ENCODE measurements around the gene CHD5. TPM values are rescaled to one million over a fixed set of nuclear protein-coding genes. Genes with fewer than 3 reads are reported as not detected.

The CHD5 gene
- total and polyA plus RNA-seq, 12 donors, result 0.01 to 0.78 (median 0.17) TPM

DNA sequence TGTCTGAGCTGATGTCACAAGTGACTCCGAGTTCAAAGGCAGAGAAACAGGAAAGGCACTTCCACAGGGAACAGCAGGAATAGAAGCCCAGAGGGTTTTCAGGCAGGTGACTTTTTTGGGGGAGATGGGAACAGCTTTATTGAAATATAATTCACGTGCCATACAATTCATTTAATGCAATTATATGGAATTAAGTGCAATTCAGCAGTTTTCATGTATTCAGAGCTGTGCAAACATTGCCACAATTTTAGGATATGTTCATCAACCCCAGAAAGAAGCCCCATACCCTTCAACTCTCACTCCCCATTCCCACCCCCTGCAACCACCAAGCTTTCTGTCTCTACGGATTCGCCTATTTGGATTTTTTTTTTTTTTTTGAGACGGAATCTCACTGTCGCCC, 117.5 kb downstream of the CHD5 start:
- no peaks in the 10 kb centered on the region for H3K27me3 ChIP-seq
- TF ChIP-seq, protein P1, sequence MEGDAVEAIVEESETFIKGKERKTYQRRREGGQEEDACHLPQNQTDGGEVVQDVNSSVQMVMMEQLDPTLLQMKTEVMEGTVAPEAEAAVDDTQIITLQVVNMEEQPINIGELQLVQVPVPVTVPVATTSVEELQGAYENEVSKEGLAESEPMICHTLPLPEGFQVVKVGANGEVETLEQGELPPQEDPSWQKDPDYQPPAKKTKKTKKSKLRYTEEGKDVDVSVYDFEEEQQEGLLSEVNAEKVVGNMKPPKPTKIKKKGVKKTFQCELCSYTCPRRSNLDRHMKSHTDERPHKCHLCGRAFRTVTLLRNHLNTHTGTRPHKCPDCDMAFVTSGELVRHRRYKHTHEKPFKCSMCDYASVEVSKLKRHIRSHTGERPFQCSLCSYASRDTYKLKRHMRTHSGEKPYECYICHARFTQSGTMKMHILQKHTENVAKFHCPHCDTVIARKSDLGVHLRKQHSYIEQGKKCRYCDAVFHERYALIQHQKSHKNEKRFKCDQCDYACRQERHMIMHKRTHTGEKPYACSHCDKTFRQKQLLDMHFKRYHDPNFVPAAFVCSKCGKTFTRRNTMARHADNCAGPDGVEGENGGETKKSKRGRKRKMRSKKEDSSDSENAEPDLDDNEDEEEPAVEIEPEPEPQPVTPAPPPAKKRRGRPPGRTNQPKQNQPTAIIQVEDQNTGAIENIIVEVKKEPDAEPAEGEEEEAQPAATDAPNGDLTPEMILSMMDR (IDR thresholded peaks at IDR 0.05), result no peak
- DNase-seq (no peak), ATAC-seq (no peak)
- WGBS, 2 donors, result 89 to 92% methylated on average over 6 of the region's 6 CpGs
- no peak overlapping the region for H3K27ac ChIP-seq
- peaks cover 0 to 41% (median 0%) of the 10 kb centered on the region in 9 donors for H3K36me3 ChIP-seq
- peaks cover 11 to 60% (median 30%) of the 10 kb centered on the region in 9 donors for H3K4me1 ChIP-seq
- H3K9me3 ChIP-seq, result no peaks in the 10 kb centered on the region
- intact Hi-C loops (cut with DNase I), result no loop called here
- no peak overlapping the region for H3K4me3 ChIP-seq

DNA sequence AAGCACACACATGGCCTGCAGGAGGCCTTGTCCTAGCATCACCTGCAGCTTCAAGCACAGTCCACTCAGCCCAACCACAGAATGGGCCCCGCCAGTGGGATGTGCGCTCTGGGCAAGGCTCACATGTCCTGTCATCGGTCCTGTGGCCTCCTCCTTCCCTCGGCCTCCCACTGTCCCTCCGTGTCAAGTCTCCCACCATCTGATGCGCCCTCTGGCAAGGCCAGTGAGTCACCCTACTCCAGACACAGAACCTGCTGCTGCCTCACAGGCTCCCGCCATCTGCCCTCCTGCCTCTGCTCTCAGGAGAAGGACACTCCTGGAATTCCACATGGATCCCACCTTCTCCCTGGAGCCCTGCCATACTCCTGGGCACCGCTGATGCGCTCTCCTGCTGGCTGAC, 120.3 kb downstream of the CHD5 start:
- H3K4me1 ChIP-seq, result peaks cover 11 to 53% (median 23%) of the 10 kb centered on the region in 9 donors
- no peak overlapping the region for H3K27ac ChIP-seq
- H3K4me3 ChIP-seq, result no peak overlapping the region
- no peak for ATAC-seq
- TF ChIP-seq, protein P1 (IDR thresholded peaks at IDR 0.05), result no peak
- no peak for DNase-seq
- intact Hi-C loops (cut with DNase I), result loop anchor here in 9 of 10 donors (10.0 kb wide), 6 partner anchors 115 to 285 kb away; partner anchors contain the start of genes CHD5 (in 6 of the 9), HES3 (in 1 of the 9), RNF207 (in 1 of the 9) and RPL22 (in 1 of the 9)
- 90 to 91% methylated on average over 9 of the region's 9 CpGs for WGBS, 2 donors
- H3K9me3 ChIP-seq, result no peaks in the 10 kb centered on the region
- no peaks in the 10 kb centered on the region for H3K27me3 ChIP-seq
- H3K36me3 ChIP-seq, result peaks cover 0 to 15% (median 0%) of the 10 kb centered on the region in 9 donors

DNA sequence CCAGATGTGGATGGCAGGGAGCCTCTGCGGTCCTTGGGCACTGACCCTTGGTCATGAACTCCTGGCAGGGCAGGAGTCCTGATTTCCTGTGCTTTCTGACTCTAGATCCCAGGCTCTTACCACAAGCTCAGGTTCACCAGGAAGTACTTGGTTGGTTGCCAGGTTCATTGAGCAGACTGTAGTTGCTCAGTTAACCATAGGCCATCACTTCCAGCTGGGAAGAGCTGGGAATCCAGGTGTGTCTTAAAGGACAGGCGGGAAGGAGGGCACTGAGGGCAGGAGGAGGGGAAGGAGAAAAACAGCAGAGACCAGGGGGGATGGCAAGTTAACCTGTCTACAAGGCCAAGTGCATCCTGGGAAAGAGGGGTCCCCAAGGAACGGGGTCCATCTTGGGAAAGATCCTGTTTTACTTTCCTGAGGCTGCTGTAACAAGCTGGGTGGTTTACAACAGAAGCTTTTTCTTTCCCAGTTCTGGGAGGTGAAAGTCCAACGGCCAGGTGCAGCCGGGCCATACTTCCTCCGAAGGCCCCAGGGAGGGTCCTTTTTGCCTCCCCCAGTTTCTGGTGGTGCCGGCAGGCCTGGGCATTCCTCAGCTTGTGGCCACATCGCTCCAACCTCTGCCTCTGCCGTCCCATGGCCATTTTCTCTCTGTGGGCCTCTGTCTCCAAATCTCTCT, 122.8 kb downstream of the CHD5 start:
- WGBS, 2 donors, result 79 to 81% methylated on average over 9 of the region's 9 CpGs
- H3K4me1 ChIP-seq, result peaks cover 10 to 41% (median 29%) of the 10 kb centered on the region in 9 donors
- peak overlapping the region in 1 of 10 donors; percentile 62 for H3K27ac ChIP-seq
- intact Hi-C loops (cut with DNase I), result loop anchor here in 9 of 10 donors (10.0 kb wide), 6 partner anchors 117 to 287 kb away; partner anchors contain the start of genes CHD5 (in 6 of the 9), HES3 (in 1 of the 9), RNF207 (in 1 of the 9) and RPL22 (in 1 of the 9)
- TF ChIP-seq, protein P1 (IDR thresholded peaks at IDR 0.05), result no peak
- no peak overlapping the region for H3K4me3 ChIP-seq
- no peaks in the 10 kb centered on the region for H3K27me3 ChIP-seq
- H3K36me3 ChIP-seq, result peaks cover 0 to 21% (median 0%) of the 10 kb centered on the region in 9 donors
- DNase-seq, result no peak
- H3K9me3 ChIP-seq, result no peaks in the 10 kb centered on the region
- no peak for ATAC-seq

DNA sequence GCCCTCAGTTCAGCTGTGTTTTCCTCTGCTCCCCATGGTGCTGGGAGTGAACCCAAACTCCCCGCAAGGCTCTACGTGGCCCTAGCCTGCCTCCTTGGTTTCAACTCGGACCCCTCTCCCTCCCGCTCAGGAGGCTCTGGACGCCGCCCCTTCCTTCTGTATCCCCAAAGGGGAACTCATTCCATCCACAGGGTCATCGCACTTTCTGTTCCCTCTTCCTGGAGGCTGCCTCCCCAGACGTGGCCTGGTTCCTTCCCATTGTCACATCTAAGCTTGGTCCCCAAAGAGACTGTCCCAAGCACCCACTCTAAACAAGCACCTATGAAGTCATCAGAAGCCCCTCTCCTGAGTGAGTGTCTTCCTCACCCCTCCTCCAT, 123.6 kb downstream of the CHD5 start:
- Histone ChIP-seq H3K36me3 (peaks cover 0 to 25% (median 0%) of the 10 kb centered on the region in 9 donors), H3K9me3 (no peaks in the 10 kb centered on the region), H3K27me3 (no peaks in the 10 kb centered on the region), H3K27ac (peak overlapping the region in 1 of 10 donors; percentile 62), H3K4me3 (no peak overlapping the region), H3K4me1 (peaks cover 10 to 41% (median 29%) of the 10 kb centered on the region in 9 donors)
- DNase-seq, result peak in 1 of 2 donors; percentile 18
- ATAC-seq, result peak in 4 of 8 donors; percentile 18 to 42 (median 26)
- TF ChIP-seq, protein P1 (IDR thresholded peaks at IDR 0.05), result no peak
- 74 to 77% methylated on average over 8 of the region's 8 CpGs for WGBS, 2 donors
- intact Hi-C loops (cut with DNase I), result loop anchor here in 9 of 10 donors (10.0 kb wide), 6 partner anchors 118 to 288 kb away; partner anchors contain the start of genes CHD5 (in 6 of the 9), HES3 (in 1 of the 9), RNF207 (in 1 of the 9) and RPL22 (in 1 of the 9)
